ENCODE measurements around the gene HTD2.
"Not testable (repeated sequence)": the region's sequence is repeated elsewhere in the genome, so short reads cannot be mapped to it uniquely, and the experiment has no call there.

Gene HTD2

DNA sequence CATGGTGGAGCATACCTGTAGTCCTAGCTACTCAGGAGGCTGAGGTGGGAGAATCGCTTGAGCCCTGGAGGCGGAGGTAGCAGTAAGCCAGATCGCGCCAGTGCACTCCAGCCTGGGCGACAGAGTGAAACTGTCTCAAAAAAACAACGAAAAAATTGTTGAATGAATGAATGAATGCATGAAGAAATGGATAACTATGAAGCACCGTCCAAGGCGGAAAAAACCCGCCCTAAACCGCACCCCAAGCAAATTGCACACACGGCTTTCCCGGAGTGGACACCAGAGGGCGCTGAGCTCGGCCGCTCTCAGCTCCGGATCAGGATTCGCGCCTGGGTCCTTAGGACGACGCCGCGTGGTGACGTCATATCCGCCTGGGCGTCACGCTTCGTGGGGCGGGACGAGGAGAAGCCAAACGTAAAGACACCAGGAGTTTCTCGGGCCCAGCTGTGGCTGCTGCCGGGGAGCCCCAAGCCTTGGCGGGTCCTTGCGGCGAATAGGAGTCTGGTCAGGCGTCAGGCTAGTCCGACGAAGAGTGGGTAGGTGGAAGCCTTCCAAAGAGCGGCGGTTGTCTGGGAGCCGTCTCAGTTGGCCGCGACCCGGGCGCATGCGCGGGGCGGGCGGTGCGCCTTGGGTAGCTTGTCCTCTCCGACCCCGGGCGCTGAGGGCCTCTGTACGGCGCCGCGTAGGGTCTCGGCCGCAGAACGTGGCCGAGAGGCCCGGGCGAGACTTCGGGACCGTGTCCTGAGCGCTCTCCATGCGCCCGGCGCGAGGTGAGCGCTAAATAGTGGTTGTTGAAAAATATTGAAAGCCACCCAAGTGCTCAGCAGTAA is at the start of gene HTD2, which contains the start of gene RPP14:
Gene HTD2 (plus strand): TSS at position 639 of the 830 bp plus-strand sequence. CDS start 11,094 bp downstream, outside the sequence.
Gene RPP14 (plus strand): TSS at position 364 of the 830 bp plus-strand sequence. CDS start 4,085 bp downstream, outside the sequence.
- FAIRE-seq: no peak

GRCh38 chr3:58258392-58259055 is 47.8 kb upstream of the HTD2 start:
- no peak for FAIRE-seq

DNA sequence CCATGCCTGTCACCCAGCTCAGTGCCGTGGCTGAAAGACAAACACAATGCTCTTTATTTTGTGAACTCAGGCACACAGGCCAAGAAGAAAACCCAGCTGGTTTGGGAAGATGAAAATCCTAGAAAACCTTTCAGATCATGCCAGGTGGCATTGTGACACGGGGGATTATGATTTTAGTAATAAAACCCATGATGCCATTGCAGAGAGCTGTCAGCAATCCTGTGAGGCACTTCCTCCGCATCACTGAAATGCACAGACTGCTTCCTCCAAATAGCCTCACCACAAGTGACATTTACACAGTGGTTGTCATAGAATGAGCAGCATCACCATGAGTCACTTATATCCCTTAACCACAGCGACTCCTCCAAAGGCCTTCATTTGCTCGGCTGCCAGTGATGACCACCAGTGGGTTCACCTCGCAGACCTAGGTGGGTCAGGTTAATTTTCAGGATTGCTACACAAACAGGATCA is 46.0 kb upstream of the HTD2 start:
- FAIRE-seq: no peak

- no peak for FAIRE-seq
Observed at GRCh38 chr3:58260733-58261132, 45.6 kb upstream of the HTD2 start.

DNA sequence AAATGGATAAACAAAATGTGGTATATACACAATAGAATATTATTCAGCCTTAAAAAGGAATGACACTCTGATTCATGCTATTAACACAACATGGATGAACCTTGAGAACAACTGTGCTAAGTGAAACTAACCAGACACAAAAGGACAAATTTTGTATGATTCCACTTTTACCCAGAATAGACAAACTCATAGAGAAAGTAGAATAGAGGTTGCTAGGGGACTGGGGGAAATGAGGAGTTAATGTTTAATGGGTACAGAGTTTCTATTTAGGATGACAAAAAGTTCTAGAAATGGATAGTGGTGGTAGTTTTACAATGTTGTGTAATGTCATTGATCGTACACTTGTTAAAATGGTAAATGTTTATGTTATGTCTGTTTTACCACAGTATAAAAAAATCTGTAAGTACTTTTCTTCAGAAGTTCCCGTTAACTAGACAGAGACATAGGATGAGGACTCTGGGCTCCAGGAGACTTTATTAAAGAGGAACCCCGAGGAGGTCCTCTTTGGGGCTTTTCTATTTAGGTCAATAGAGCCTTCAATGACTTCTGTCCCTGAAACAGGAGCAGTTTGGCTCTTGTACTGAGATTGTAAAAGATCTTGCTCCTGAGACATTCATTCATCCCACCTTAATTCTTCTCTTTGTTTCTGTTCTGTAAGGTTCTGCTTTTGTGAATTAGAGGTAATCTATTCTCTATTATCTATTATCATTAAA is 44.2 kb upstream of the HTD2 start:
- FAIRE-seq: no peak

GRCh38 chr3:58266577-58266976 is 39.7 kb upstream of the HTD2 start:
- FAIRE-seq: no peak

- not testable (repeated sequence) for FAIRE-seq
Observed at GRCh38 chr3:58267543-58267942, 38.8 kb upstream of the HTD2 start.

DNA sequence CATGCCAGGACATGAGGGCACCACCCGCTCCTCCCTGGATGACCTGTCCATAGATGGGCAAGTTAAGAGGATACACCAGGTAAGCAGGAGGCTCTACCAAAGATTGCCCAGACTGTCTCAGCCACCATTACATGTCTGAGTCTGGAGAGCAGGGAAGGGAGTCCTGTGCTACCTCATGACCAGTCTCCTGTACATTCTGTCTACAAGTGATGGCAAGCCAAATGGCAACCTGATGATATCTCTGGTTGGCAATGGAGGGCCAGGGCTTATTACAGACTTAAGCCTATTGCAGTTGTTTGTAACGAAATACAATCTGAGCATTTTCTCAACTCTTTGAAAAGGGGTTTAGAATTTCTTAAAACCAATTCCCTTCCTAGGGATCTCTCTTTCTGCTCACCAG is 37.0 kb upstream of the HTD2 start:
- FAIRE-seq: no peak

- FAIRE-seq: no peak
Observed at GRCh38 chr3:58270485-58270884, 35.8 kb upstream of the HTD2 start.

GRCh38 chr3:58271901-58272501 is 34.3 kb upstream of the HTD2 start:
- FAIRE-seq: no peak

GRCh38 chr3:58272891-58273290 is 33.4 kb upstream of the HTD2 start:
- no peak for FAIRE-seq

GRCh38 chr3:58273362-58273761 is 33.0 kb upstream of the HTD2 start:
- not testable (repeated sequence) for FAIRE-seq

DNA sequence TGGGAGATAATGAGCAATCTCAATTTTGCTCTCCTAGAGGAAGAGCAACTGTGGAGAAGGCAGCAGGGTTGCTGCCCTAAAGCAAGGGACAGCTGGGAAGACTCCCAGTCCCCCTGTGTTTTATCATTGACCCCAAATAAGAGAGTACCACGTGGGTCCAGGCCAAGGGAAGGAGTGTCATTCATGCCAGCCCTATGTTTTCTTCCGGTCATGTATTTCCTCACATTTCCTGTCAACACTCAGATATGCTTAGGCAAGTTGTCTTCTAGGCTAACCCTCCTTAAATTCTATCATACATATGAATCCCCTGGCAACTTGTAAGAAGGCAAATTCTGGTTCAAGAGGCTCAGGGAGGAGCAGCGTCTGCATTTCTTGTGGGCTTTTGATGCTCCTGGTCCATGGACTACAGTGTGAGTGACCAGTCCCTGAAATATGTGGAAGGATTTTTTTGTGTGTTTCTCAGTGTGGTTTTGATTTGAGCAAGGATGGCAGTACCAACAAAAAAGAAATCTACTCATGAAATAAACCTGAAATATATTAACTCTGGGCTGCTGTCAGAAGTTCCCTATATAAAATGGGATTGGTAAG is 32.2 kb upstream of the HTD2 start:
- no peak for FAIRE-seq

DNA sequence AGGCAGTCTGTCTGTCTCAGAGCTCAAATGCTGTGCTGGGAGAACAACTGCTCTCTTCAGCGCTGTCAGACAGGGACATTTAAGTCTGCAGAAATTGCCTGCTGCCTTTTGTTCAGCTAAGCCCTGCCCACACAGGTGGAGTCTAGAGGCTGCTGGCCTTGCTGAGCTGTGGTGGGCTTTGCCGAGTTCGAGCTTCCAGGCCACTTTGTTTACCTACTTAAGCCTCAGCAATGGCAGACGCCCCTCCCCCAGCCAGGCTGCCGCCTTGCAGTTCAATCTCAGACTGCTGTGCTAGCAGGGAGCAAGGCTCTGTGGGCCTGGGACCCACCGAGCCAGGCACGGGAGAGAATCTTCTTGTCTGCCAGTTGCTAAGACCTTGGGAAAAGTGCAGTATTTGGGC is 25.3 kb upstream of the HTD2 start:
- FAIRE-seq: no peak

DNA sequence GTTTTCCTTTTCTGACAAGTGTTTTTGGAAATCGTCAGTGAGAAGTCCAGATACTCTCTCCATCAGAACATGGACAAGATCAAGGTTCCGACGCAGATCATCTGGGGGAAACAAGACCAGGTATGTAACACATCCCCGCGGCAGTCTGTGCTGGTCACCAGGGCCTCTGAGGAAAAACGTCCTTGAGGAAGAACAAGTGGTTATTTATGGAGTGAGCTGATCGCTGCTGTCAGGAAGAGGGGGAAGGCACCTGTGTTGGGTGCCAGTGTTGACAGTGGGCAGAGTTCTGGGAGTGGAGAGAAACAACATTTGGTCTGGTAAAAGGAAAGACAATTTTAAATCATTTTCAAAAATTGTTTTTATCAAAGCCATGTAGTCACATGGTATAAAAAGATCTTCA is 21.0 kb upstream of the HTD2 start:
- FAIRE-seq: no peak

- no peak for FAIRE-seq
Observed at GRCh38 chr3:58287354-58287753, 19.0 kb upstream of the HTD2 start.

DNA sequence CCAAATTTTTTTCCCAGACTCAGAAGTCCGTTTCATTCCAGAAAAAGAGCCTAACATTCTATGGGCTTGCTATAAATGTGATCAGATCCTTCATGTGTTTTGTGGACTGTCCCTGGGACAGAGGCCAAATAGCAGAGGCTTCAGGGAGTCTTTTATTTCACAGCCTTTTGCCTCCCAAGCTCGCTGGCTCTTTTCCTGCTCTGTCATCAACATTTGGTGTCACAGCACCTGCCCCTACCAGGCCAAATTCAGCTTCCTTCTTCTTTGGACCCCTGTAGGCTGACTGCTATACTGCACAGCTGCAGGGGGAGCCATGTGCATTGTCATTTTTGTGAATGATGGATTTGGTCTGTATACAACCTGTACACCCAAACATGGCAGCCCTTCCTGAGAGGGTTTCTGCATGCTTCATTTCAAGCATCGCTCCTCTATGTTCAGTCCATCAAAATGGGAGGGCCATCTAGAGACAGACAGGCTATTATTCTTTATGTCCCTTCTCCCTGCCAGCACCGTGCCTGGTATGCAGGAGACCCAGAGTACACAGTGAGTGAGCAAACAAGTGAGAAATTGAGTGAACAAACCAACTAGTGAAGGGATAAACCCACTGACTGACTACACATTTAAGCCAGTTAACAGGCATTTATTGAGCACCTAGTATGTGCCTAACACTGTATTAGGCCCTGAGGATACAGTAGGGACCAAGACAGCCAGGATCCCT is 18.1 kb upstream of the HTD2 start:
- FAIRE-seq: no peak

DNA sequence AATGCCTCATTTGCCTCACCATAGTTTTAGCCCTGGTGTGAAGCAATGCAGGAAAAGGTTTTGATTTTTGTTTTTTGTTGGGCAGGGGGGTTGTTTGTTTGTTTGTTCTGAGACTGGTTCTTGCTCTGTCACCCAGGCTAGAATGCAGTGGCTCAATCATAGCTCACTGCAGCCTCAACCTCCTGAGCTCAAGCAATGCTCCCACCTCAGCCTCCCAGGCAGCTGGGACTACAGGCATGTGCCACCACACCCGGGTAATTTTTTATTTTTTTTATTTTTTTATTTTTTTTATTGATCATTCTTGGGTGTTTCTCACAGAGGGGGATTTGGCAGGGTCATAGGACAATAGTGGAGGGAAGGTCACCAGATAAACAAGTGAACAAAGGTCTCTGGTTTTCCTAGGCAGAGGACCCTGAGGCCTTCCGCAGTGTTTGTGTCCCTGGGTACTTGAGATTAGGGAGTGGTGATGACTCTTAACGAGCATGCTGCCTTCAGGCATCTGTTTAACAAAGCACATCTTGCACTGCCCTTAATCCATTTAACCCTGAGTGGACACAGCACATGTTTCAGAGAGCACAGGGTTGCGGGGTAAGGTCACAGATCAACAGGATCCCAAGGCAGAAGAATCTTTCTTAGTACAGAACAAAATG is 17.2 kb upstream of the HTD2 start:
- not testable (repeated sequence) for FAIRE-seq

DNA sequence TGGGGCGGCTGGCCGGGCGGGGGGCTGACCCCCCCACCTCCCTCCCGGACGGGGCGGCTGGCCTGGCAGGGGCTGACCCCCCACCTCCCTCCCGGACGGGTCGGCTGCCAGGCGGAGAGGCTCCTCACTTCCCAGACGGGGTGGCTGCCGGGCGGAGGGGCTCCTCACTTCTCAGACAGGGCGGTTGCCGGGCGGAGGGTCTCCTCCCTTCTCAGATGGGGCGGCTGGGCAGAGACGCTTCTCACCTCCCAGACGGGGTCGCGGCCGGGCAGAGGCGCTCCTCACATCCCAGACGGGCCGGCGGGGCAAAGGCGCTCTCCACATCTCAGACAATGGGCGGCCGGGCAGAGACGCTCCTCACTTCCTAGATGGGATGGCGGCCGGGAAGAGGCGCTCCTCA is 15.9 kb upstream of the HTD2 start:
- not testable (repeated sequence) for FAIRE-seq

DNA sequence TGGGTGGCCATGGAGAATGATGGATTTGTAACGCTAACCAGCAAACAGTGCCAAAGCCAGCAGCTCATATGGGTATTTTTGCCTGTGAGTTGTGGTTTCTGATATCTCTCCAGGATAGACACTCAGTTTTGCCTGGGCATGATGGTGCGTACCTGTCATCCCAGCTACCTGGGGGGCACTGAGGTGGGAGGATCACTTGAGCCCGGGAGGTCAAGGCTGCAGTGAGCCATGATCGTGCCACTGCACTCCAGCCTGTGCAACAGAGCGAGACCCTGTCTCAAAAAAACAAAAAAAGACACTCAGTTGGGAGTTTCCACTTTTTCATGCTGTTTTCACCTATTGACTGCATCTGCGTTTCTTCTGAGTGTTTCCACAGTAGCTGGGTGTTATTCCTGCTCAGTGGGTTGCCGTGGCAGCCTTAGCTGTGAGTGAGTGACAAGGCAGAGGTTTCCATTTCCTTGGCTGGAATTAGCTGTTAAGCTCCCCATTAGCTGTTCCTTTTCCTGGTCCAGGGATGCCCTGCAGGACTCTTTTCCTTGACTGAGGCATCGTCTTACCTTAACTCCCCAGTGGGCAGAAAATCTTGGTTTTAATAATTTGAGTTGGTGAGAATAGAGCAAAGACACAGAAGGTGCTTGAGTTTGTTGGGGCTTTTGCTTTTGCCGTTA is 14.5 kb upstream of the HTD2 start:
- no peak for FAIRE-seq

DNA sequence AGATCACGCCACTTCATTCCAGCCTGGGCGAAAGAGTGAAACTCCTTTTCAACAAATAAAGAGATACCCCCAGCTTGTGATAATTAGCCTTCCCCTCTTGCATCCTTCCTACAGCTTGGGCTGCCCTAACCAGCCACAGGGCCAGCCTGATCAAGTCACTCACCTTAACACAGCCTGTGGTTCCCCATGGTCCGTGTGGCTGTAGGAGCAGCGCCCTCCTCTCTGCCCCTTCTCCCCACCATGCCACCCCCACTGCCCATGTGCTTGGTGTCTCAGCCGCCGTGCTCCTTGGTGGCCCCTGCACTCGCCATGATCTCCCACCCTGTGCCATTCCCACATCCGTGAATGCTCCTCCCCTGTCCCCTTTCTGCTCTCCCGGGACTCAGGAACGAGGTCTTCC is 13.5 kb upstream of the HTD2 start:
- no peak for FAIRE-seq

All from islet of Langerhans (tissue), 1 donor.